Gastroesophageal sphincter (tissue), 4 donors: ENCODE measurements around the gene FAM83C. TPM values are rescaled to one million over a fixed set of nuclear protein-coding genes. Genes with fewer than 3 reads are reported as not detected.

Experiments used
- ATAC-seq: fragments of 150-250 bp; one replicate; pipeline ENCODE4 v1.9.1; 2016; ENCODE audit warnings: mild to moderate bottlenecking, moderate library complexity
- H3K27ac ChIP-seq, 4 donors: fragments of 200-600 bp; sonication (generic) in 3 of 4; 1 replicate in 3 of 4; 2 replicates in 1 of 4; pipeline ENCODE4 v1.5.1; 2016 to 2019
- H3K27me3 ChIP-seq: fragments of 200-600 bp; sonication (generic); one replicate; pipeline ENCODE4 v1.5.1; 2019
- H3K36me3 ChIP-seq, 2 donors: fragments of 200-600 bp; sonication (generic); one replicate each; pipeline ENCODE4 v1.5.1; 2019; ENCODE audit warnings: control low read depth in 1 of 2
- H3K4me1 ChIP-seq, 3 donors: fragments of 200-600 bp; sonication (generic); 1 replicate in 2 of 3; 2 replicates in 1 of 3; pipeline ENCODE4 v1.5.1; 2016 to 2019; ENCODE audit warnings: control low read depth in 2 of 3
- H3K4me3 ChIP-seq, 2 donors: fragments of 200-600 bp; sonication (generic); one replicate each; pipeline ENCODE4 v1.5.1; 2019; ENCODE audit warnings: mild to moderate bottlenecking in 1 of 2, moderate library complexity in 1 of 2
- H3K9me3 ChIP-seq, 3 donors: fragments of 200-600 bp; sonication (generic); one replicate each; pipeline ENCODE4 v1.5.1; 2017 to 2019; ENCODE audit warnings: control low read depth in 2 of 3
- CTCF ChIP-seq, 4 experiments: fragments of 200-600 bp in 2 of 4; fragments of 450-650 bp in 2 of 4; sonication (generic) in 1 of 4; IDR thresholded peaks; one replicate each; pipeline ENCODE4 v1.5.1; 2017 to 2019; ENCODE audit warnings: antibody characterized with exemption in 4 of 4, mild to moderate bottlenecking in 2 of 4, moderate library complexity in 2 of 4
- EP300 ChIP-seq: sonication (generic); formaldehyde crosslinking; IDR thresholded peaks from one replicate; pipeline ENCODE4 v1.6.1; 2017; ENCODE audit warnings: antibody characterized with exemption, mild to moderate bottlenecking
- POLR2A ChIP-seq, 2 donors: fragments of 450-650 bp; IDR thresholded peaks; one replicate each; pipeline ENCODE4 v1.6.1; 2017; ENCODE audit warnings: antibody characterized with exemption in 2 of 2, mild to moderate bottlenecking in 2 of 2, moderate library complexity in 1 of 2
- POLR2AphosphoS5 ChIP-seq: sonication (generic); formaldehyde crosslinking; IDR thresholded peaks from one replicate; pipeline ENCODE4 v1.6.1; 2017; ENCODE audit warnings: antibody characterized with exemption
- WGBS, 2 donors: methylation state at CpG; one replicate each; pipeline ENCODE4 v1.1.5; 2018; ENCODE audit warnings: low coverage in 1 of 2; 5-methylcytosine and 5-hydroxymethylcytosine counted together
- total RNA-seq, 4 donors: library from RNA; depleted of rRNA; stranded (reverse); fragments of >200 nt; gene quantifications; one replicate each; pipeline ENCODE4 v1.1.0, GENCODE V29; 2016

Gene FAM83C
- total RNA-seq, 4 donors from 2014 or later, result 1.4 TPM; not detected in 3

- TF ChIP-seq POLR2AphosphoS5 (no peak), CTCF (IDR thresholded peaks at IDR 0.05) (no peak), POLR2A (IDR thresholded peaks at IDR 0.05) (no peak), EP300 (no peak)
- Histone ChIP-seq H3K27ac (no peak overlapping the region), H3K36me3 (no peaks in the 10 kb centered on the region), H3K4me1 (peaks cover 0 to 12% (median 0%) of the 10 kb centered on the region in 3 donors), H3K27me3 (no peaks in the 10 kb centered on the region), H3K4me3 (no peak overlapping the region), H3K9me3 (no peaks in the 10 kb centered on the region)
- no peak for ATAC-seq
- WGBS, 2 donors, result 96 to 100% methylated on average over 3 to 6 of the region's 6 CpGs
Measured at GRCh38 chr20:35325401-35325800, 33.2 kb upstream of the FAM83C start.

GRCh38 chr20:35320396-35321126 lies 28.3 kb upstream of the FAM83C start:
- no peak for ATAC-seq
- H3K9me3 ChIP-seq, result no peaks in the 10 kb centered on the region
- H3K27ac ChIP-seq, result no peak overlapping the region
- TF ChIP-seq POLR2AphosphoS5, result no peak
- TF ChIP-seq POLR2A (IDR thresholded peaks at IDR 0.05), result no peak
- no peak for TF ChIP-seq CTCF (IDR thresholded peaks at IDR 0.05)
- no peak for TF ChIP-seq EP300
- 91 to 100% methylated on average over 2 to 3 of the region's 3 CpGs for WGBS, 2 donors
- H3K27me3 ChIP-seq, result no peaks in the 10 kb centered on the region
- peaks cover 0 to 25% (median 3%) of the 10 kb centered on the region in 3 donors for H3K4me1 ChIP-seq
- H3K36me3 ChIP-seq, result peaks cover 0 to 7% of the 10 kb centered on the region in 2 donors
- H3K4me3 ChIP-seq, result no peak overlapping the region

GRCh38 chr20:35319871-35320197 lies 27.6 kb upstream of the FAM83C start:
- H3K27ac ChIP-seq, result no peak overlapping the region
- peaks cover 0 to 13% of the 10 kb centered on the region in 2 donors for H3K36me3 ChIP-seq
- no peaks in the 10 kb centered on the region for H3K9me3 ChIP-seq
- ATAC-seq, result no peak
- H3K27me3 ChIP-seq, result no peaks in the 10 kb centered on the region
- no peak overlapping the region for H3K4me3 ChIP-seq
- peaks cover 0 to 25% (median 3%) of the 10 kb centered on the region in 3 donors for H3K4me1 ChIP-seq
- TF ChIP-seq POLR2A (IDR thresholded peaks at IDR 0.05), result no peak
- no peak for TF ChIP-seq CTCF (IDR thresholded peaks at IDR 0.05)
- no peak for TF ChIP-seq POLR2AphosphoS5
- no peak for TF ChIP-seq EP300

- no peak overlapping the region for H3K4me3 ChIP-seq
- no peaks in the 10 kb centered on the region for H3K9me3 ChIP-seq
- TF ChIP-seq EP300 (no peak), POLR2AphosphoS5 (no peak), POLR2A (IDR thresholded peaks at IDR 0.05) (no peak), CTCF (IDR thresholded peaks at IDR 0.05) (no peak)
- WGBS, 2 donors, result 38 to 52% methylated on average over 5 of the region's 5 CpGs
- H3K27me3 ChIP-seq, result no peaks in the 10 kb centered on the region
- ATAC-seq, result no peak
- H3K36me3 ChIP-seq, result peaks cover 0 to 18% of the 10 kb centered on the region in 2 donors
- peaks cover 0 to 25% (median 3%) of the 10 kb centered on the region in 3 donors for H3K4me1 ChIP-seq
- no peak overlapping the region for H3K27ac ChIP-seq
Measured at GRCh38 chr20:35319192-35319870, 27.1 kb upstream of the FAM83C start.
